GM12878 (cell line): ENCODE data around the gene TMEM259. TPM values are rescaled to one million over a fixed set of nuclear protein-coding genes. Genes with fewer than 3 reads are reported as not detected.

Experiments
- ATAC-seq: fragments of 200-7000 bp; cut with Tn5 transposase; 3 replicates; pipeline ENCODE4 v1.9.1; 2020; ENCODE audit warnings: mild to moderate bottlenecking, moderate library complexity
- BruUV-seq: library from RNA; stranded (reverse); fragments of 400-500 nt; replicated peaks from 2 replicates; lab custom pipeline; 2021; lab: Mats Ljungman, UMichigan
- CTCF ChIA-PET: fragments of 300-600 bp; sonication (Branson Sonifier 250); formaldehyde crosslinking; extraction: SDS; loops from one replicate; lab custom pipeline; 2021; ENCODE audit warnings: inconsistent platforms; lab: Yijun Ruan, JAX
- POLR2A ChIA-PET: fragments of 350-600 bp; formaldehyde crosslinking; extraction: SDS; loops from one replicate; lab custom pipeline; 2021; ENCODE audit warnings: inconsistent platforms; lab: Charles Lee
- RAD21 ChIA-PET: fragments of 300-600 bp; sonication (Branson Sonifier 250); formaldehyde crosslinking; loops from one replicate; lab custom pipeline; 2023; ENCODE audit warnings: antibody characterized with exemption; ENCODE audit not compliant: unreplicated experiment; lab: Charles Lee
- SMC1A ChIA-PET: fragments of 300-600 bp; sonication (Branson Sonifier 250); formaldehyde crosslinking; loops from one replicate; lab custom pipeline; 2023; ENCODE audit not compliant: unreplicated experiment, uncharacterized antibody; lab: Charles Lee
- DNase-seq: peaks from one replicate; pipeline ENCODE4 v3.0.0-alpha.2; 2011; ENCODE audit warnings: low read depth, low spot score
- FAIRE-seq: peaks from 3 replicates; lab custom pipeline; 2011; peaks lifted over from hg19 to GRCh38; lab: Jason Lieb, UNC
- H2AFZ ChIP-seq: 2 replicates; pipeline ENCODE4 v1.6.0; 2011; ENCODE audit warnings: low read depth, low read length, control low read depth; ENCODE audit not compliant: control insufficient read depth
- H3K27ac ChIP-seq: 2 replicates; pipeline ENCODE4 v1.5.1; 2011; ENCODE audit warnings: control low read depth; ENCODE audit not compliant: control insufficient read depth, insufficient read depth
- H3K27me3 ChIP-seq, 2 experiments: replicated peaks in 1 of 2; 2 replicates each; pipeline versions ENCODE4 v1.6.0 to v1.6.1; 2011; ENCODE audit warnings: low read length in 1 of 2; ENCODE audit not compliant: control insufficient read depth in 2 of 2, insufficient read depth in 2 of 2
- H3K36me3 ChIP-seq, 2 experiments: 2 replicates each; pipeline ENCODE4 v1.5.1; 2011; ENCODE audit warnings: low read length in 1 of 2; ENCODE audit not compliant: control insufficient read depth in 2 of 2, insufficient read depth in 2 of 2
- H3K4me1 ChIP-seq: 2 replicates; pipeline ENCODE4 v1.6.1; 2011; ENCODE audit warnings: mild to moderate bottlenecking, low read length, moderate library complexity, mixed read lengths; ENCODE audit not compliant: control insufficient read depth, insufficient read depth
- H3K4me2 ChIP-seq: 2 replicates; pipeline ENCODE4 v1.6.0; 2011; ENCODE audit warnings: control low read depth; ENCODE audit not compliant: control insufficient read depth, insufficient read depth
- H3K4me3 ChIP-seq: fragments of 200-600 bp; sonication (generic); 2 replicates; pipeline ENCODE4 v1.5.1; 2016
- H3K79me2 ChIP-seq: 2 replicates; pipeline ENCODE4 v1.6.0; 2011; ENCODE audit warnings: low read length; ENCODE audit not compliant: control insufficient read depth, insufficient read depth
- H3K9ac ChIP-seq: 2 replicates; pipeline ENCODE4 v1.8.0; 2011; ENCODE audit warnings: low read length, control low read depth, mixed read lengths; ENCODE audit not compliant: control insufficient read depth, insufficient read depth
- H3K9me3 ChIP-seq: replicated peaks from 3 replicates; pipeline ENCODE4 v1.5.1; 2011; ENCODE audit warnings: mild to moderate bottlenecking, low read length; ENCODE audit not compliant: control insufficient read depth, insufficient read depth
- H4K20me1 ChIP-seq: 2 replicates; pipeline ENCODE4 v1.6.0; 2011; ENCODE audit not compliant: control insufficient read depth, insufficient read depth
- CBX5 ChIP-seq: sonication (generic); IDR thresholded peaks from 2 replicates; pipeline ENCODE4 v1.6.1; 2016; ENCODE audit warnings: low read depth, moderate library complexity, mild to moderate bottlenecking, inconsistent platforms
- IRF3 ChIP-seq: fragments of 450-650 bp; IDR thresholded peaks from 2 replicates; pipeline ENCODE4 v1.6.1; 2014; ENCODE audit warnings: mild to moderate bottlenecking
- MTA3 ChIP-seq: IDR thresholded peaks from 2 replicates; pipeline ENCODE4 v1.6.1; 2012; ENCODE audit warnings: low read length, inconsistent platforms, borderline replicate concordance
- SIN3A ChIP-seq: IDR thresholded peaks from 2 replicates; pipeline ENCODE4 v1.6.1; 2012; ENCODE audit warnings: low read depth, low read length, improper control_type of control experiment
- SIX5 ChIP-seq: IDR thresholded peaks from 2 replicates; pipeline ENCODE4 v1.6.1; 2011; ENCODE audit warnings: mild to moderate bottlenecking, low read depth, low read length, moderate library complexity; ENCODE audit not compliant: severe bottlenecking
- SKIL ChIP-seq: fragments of 450-650 bp; IDR thresholded peaks from 2 replicates; pipeline ENCODE4 v1.6.1; 2017; ENCODE audit warnings: mild to moderate bottlenecking, low read depth, inconsistent platforms; ENCODE audit not compliant: poor library complexity, severe bottlenecking
- SMAD1 ChIP-seq: fragments of 450-650 bp; IDR thresholded peaks from 2 replicates; pipeline ENCODE4 v1.6.1; 2018; ENCODE audit warnings: mild to moderate bottlenecking, low read depth; ENCODE audit not compliant: partially characterized antibody
- STAT3 ChIP-seq: IDR thresholded peaks from 2 replicates; pipeline ENCODE4 v1.6.1; 2011; ENCODE audit warnings: low read depth, low read length, improper control_type of control experiment
- USF1 ChIP-seq: IDR thresholded peaks from 2 replicates; pipeline ENCODE4 v1.6.1; 2011; ENCODE audit warnings: borderline replicate concordance, low read depth, mild to moderate bottlenecking, moderate library complexity, mixed read lengths, low read length; ENCODE audit not compliant: insufficient read depth; ENCODE audit errors: extremely low read length
- ZNF687 ChIP-seq: fragments of 450-650 bp; IDR thresholded peaks from 2 replicates; pipeline ENCODE4 v1.6.1; 2017; ENCODE audit warnings: mild to moderate bottlenecking, moderate library complexity
- ZSCAN29 ChIP-seq: fragments of 450-650 bp; IDR thresholded peaks from 2 replicates; pipeline ENCODE4 v1.6.1; 2017; ENCODE audit warnings: mild to moderate bottlenecking, moderate library complexity
- WGBS: methylation state at CpG from one replicate; pipeline ENCODE4 v1.1.6; 2016; ENCODE audit warnings: low lambda C conversion rate; ENCODE audit not compliant: insufficient replicate concordance, insufficient coverage; ENCODE audit errors: missing lambda C conversion rate; 5-methylcytosine and 5-hydroxymethylcytosine counted together
- in situ Hi-C: fragments of 300-500 bp; cut with MboI; formaldehyde crosslinking; loops from 9 replicates; pipeline ENCODE4 v1.14.3; 2018; ENCODE audit warnings: mixed read lengths
- intact Hi-C: fragments of 100-400 bp; cut with micrococcal nuclease; formaldehyde crosslinking; loops from one replicate; pipeline ENCODE4 v1.14.2; 2022; ENCODE audit not compliant: unreplicated experiment
- polyA plus RNA-seq, 11 experiments: library from polyadenylated mRNA; depleted of rRNA in 4 of 11; unstranded in 6 of 11; stranded (reverse) in 5 of 11; fragments of >200 nt; fragmentation: Nextera tagmentation in 4 of 11; fragmentation: Illumina TruSeq in 1 of 11; extraction: Ambion mirVana in 4 of 11; extraction: Trizol in 1 of 11; gene quantifications; 1 replicate in 1 of 11; 2 replicates in 10 of 11; pipeline versions ENCODE4 v1.2.1 to v1.2.3, GENCODE V29; 2011 to 2016; ENCODE audit warnings: inconsistent platforms in 2 of 11, missing spikeins in 2 of 11, low read depth in 1 of 11
- total RNA-seq, 4 experiments: library from RNA; depleted of rRNA in 3 of 4; stranded (reverse); fragments of >200 nt in 3 of 4; fragmentation: Illumina TruSeq in 1 of 4; extraction: Trizol in 1 of 4; gene quantifications; 2 replicates each; pipeline versions ENCODE4 v1.2.1 to v1.2.3, GENCODE V29; 2013 to 2021

TMEM259 gene
- total and polyA plus RNA-seq, 10 of the 15 experiments (the other 5 are each of a cell fraction or from before 2014, with no cell fraction given) = 0.43 to 184 (median 62.0) TPM

GRCh38 chr19:999379-999719, 21.6 kb downstream of the TMEM259 start:
- H4K20me1 ChIP-seq = no peaks in the 10 kb centered on the region
- intact Hi-C loops (loop anchor here (5.0 kb wide), 1 partner anchor 137 kb away; no protein-coding TSS in a partner anchor), in situ Hi-C loops (no loop called here)
- H3K79me2 ChIP-seq = no peaks in the 10 kb centered on the region
- 33% methylated on average over 3 of the region's 3 CpGs for WGBS
- no peak overlapping the region for H3K27ac ChIP-seq
- ATAC-seq = no peak
- H3K27me3 ChIP-seq = peaks cover 3 to 5% of the 10 kb centered on the region in 2 experiments; a peak in 3 of 4 replicates
- SMC1A ChIA-PET = no interaction called here
- H3K36me3 ChIP-seq = no peaks in the 10 kb centered on the region; a peak in 1 of 4 replicates
- no peak overlapping the region for H3K4me3 ChIP-seq
- TF ChIP-seq MTA3 = no peak
- TF ChIP-seq SIN3A = no peak
- no peak for TF ChIP-seq STAT3
- no peak for TF ChIP-seq CBX5
- TF ChIP-seq SMAD1 = no peak
- no peak for TF ChIP-seq SKIL
- no peak for TF ChIP-seq ZSCAN29
- no peak for TF ChIP-seq USF1
- no peak for TF ChIP-seq ZNF687
- TF ChIP-seq SIX5 = no peak
- no peak for TF ChIP-seq IRF3
- TF ChIP-seq, all 136 proteins: peak for 0
- H3K9ac ChIP-seq = no peak overlapping the region
- no peak overlapping the region for H2AFZ ChIP-seq
- no peak overlapping the region for H3K4me2 ChIP-seq
- DNase-seq = no peak
- H3K9me3 ChIP-seq = no peaks in the 10 kb centered on the region
- ChIA-PET CTCF (interaction anchor here (0.7 to 2.6 kb wide), 4 partner anchors 15 to 141 kb away, joined by 3 to 11 read pairs (median 4); partner anchors contain the start of gene WDR18), POLR2A (interaction anchor here (0.6 to 1.1 kb wide), 3 partner anchors 20 to 77 kb away, joined by 3 to 4 read pairs (median 3); no protein-coding TSS in a partner anchor), RAD21 (interaction anchor here (0.9 to 1.2 kb wide), 2 partner anchors 17 to 245 kb away, joined by 3 read pairs; no protein-coding TSS in a partner anchor)
- no peak for FAIRE-seq
- no TSS peak for BruUV-seq
- H3K4me1 ChIP-seq = no peaks in the 10 kb centered on the region; the same call in 1 of the 2 replicates
